Endothelial cell of umbilical vein (primary cell): ENCODE results near the gene PPP1R9A.

Experiments used
- EZH2 ChIP-seq: IDR thresholded peaks from 2 replicates; pipeline ENCODE4 v1.6.1; 2012; ENCODE audit warnings: borderline replicate concordance, low read depth, mild to moderate bottlenecking, moderate library complexity, low read length, inconsistent platforms; ENCODE audit not compliant: severe bottlenecking
- FOS ChIP-seq: IDR thresholded peaks from 2 replicates; pipeline ENCODE4 v1.6.1; 2011; ENCODE audit warnings: mild to moderate bottlenecking, low read length, moderate library complexity, borderline replicate concordance; ENCODE audit not compliant: insufficient read depth
- GATA2 ChIP-seq: IDR thresholded peaks from 2 replicates; pipeline ENCODE4 v1.7.0; 2011; ENCODE audit warnings: low read depth, mild to moderate bottlenecking, moderate library complexity, mixed read lengths, low read length; ENCODE audit not compliant: insufficient read length, insufficient read depth
- JUN ChIP-seq: IDR thresholded peaks from 2 replicates; pipeline ENCODE4 v1.6.1; 2011; ENCODE audit warnings: borderline replicate concordance, low read depth; ENCODE audit not compliant: insufficient read length, insufficient read depth
- POLR2A ChIP-seq: IDR thresholded peaks from 2 replicates; pipeline ENCODE4 v1.6.1; 2012; ENCODE audit warnings: low read depth, mild to moderate bottlenecking, control low read depth, low read length
- POLR2AphosphoS5 ChIP-seq: IDR thresholded peaks from 2 replicates; pipeline ENCODE4 v1.6.1; 2012; ENCODE audit warnings: low read depth, mild to moderate bottlenecking, control low read depth, low read length, moderate library complexity; ENCODE audit not compliant: insufficient read depth
- TF ChIP-seq, protein P1 (sequence below), 2 donors: IDR thresholded peaks; 1 replicate in 1 of 2; 2 replicates in 1 of 2; pipeline ENCODE4 v1.5.1; 2011; ENCODE audit warnings: low read length in 2 of 2, mild to moderate bottlenecking in 2 of 2, moderate library complexity in 2 of 2, control low read depth in 1 of 2, inconsistent platforms in 1 of 2, low read depth in 1 of 2; ENCODE audit not compliant: insufficient read depth in 1 of 2; ENCODE audit errors: extremely low read depth in 1 of 2
- TF ChIP-seq, protein P2 (sequence below): IDR thresholded peaks from 2 replicates; pipeline ENCODE4 v1.6.1; 2011; ENCODE audit not compliant: insufficient read depth, insufficient read length

DNA sequence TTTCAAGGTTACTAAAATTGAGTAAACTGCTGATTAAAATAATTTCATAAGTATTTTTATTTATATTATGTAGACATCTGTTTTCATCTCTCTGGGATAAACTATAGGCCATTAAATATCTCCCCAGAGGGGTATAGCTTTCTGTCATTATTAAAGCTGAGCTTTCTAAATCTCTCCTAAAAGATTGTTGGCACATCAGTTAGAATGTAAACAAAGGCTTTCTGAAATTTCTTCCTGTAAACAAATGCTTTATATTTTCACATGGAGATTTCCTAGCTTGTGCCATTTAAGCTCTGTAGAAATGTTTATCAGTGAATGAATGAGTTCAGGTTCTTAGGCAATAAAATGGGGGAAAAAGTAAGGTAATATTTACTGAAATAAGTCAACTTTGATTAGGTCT, 35.7 kb downstream of the PPP1R9A start:
- TF ChIP-seq JUN (no peak), POLR2A (no peak), FOS (no peak), POLR2AphosphoS5 (no peak), GATA2 (no peak), EZH2 (no peak)
- TF ChIP-seq, protein P1, sequence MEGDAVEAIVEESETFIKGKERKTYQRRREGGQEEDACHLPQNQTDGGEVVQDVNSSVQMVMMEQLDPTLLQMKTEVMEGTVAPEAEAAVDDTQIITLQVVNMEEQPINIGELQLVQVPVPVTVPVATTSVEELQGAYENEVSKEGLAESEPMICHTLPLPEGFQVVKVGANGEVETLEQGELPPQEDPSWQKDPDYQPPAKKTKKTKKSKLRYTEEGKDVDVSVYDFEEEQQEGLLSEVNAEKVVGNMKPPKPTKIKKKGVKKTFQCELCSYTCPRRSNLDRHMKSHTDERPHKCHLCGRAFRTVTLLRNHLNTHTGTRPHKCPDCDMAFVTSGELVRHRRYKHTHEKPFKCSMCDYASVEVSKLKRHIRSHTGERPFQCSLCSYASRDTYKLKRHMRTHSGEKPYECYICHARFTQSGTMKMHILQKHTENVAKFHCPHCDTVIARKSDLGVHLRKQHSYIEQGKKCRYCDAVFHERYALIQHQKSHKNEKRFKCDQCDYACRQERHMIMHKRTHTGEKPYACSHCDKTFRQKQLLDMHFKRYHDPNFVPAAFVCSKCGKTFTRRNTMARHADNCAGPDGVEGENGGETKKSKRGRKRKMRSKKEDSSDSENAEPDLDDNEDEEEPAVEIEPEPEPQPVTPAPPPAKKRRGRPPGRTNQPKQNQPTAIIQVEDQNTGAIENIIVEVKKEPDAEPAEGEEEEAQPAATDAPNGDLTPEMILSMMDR (IDR thresholded peaks at IDR 0.05; ENCODE audit: extremely low read depth in 1 of 2, insufficient read depth in 1 of 2, low read depth in 1 of 2, low read length in 2 of 2): no peak
- TF ChIP-seq, protein P2, sequence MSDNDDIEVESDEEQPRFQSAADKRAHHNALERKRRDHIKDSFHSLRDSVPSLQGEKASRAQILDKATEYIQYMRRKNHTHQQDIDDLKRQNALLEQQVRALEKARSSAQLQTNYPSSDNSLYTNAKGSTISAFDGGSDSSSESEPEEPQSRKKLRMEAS: no peak
